Adrenal gland (tissue), 5 donors: ENCODE data around the gene HLCS.

Source experiments
- CTCF ChIP-seq, 6 experiments: fragments of 450-650 bp in 4 of 6; fragments of 200-600 bp in 2 of 6; sonication (generic) in 1 of 6; IDR thresholded peaks; 1 replicate in 5 of 6; 2 replicates in 1 of 6; pipeline versions ENCODE4 v1.5.1 to v1.8.0; 2016 to 2021; ENCODE audit warnings: antibody characterized with exemption in 6 of 6, mild to moderate bottlenecking in 2 of 6, moderate library complexity in 1 of 6
- POLR2A ChIP-seq, 2 donors: fragments of 450-650 bp; IDR thresholded peaks; one replicate each; pipeline ENCODE4 v1.6.1; 2017; ENCODE audit warnings: antibody characterized with exemption in 2 of 2, mild to moderate bottlenecking in 2 of 2, moderate library complexity in 1 of 2
- donor health status: DM: no; HTN: no; CAD: no.

GRCh38 chr21:36893581-36893980 lies 72.9 kb downstream of the HLCS start:
- TF ChIP-seq CTCF (IDR thresholded peaks at IDR 0.05) (no peak), POLR2A (IDR thresholded peaks at IDR 0.05) (no peak)
